Stimulated activated CD4-positive, alpha-beta T cell treated with anti-CD3 and anti-CD28 coated beads, Interleukin-15, amount 100 ng/mL, for 48 hours (primary cell): Measurements from ENCODE around the gene SNX18.

Experiments
- DNase-seq, 2 donors: peaks; one replicate each; pipeline ENCODE4 v3.0.0-alpha.2; 2020; ENCODE audit warnings: low read depth in 2 of 2

SNX18 gene

DNA sequence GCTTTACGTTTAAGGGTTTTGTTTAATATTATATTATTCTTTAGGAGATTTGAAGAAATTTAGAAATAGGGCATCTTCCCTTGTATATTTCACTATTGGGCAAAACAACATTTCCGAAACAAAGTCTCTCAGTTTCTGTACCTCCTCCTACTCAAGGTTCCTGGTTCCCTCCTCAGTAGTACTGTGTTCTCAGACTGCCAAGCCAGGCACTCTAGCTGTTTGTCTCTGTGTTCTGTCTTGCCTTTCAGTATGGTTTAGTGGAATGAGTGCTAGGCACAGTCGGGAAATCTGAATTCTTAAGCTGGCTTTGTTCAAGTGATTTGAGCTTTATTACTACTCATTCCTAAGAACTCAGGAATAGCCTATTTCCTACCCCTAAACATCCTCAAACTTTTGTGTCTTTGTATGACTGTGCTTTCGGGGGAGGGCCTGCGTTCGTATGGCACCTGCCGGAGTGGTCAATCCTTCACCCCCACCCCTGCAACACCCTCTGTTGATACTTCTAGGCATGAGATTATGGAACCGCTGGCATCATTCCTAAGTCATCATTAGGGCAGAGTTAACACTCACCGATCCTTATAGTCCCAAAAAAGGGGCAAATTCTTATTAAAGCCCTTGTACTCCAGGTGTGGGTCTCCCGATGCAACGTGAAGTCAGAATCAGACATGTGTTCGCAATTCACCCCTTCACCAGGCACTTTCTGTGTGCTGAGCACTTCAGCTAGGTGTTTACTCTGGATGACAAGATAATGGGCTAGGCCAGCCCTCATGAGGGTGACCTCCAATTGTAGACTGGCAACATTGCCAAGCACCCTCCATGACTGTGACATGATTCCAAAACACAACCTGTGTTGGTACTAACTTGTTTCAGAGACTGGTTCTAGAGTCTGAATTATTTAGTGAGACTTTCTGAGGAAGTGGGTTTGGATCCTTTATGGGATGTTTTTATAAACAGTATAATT is 24.5 kb downstream of the SNX18 start:
- DNase-seq, result no peak

DNA sequence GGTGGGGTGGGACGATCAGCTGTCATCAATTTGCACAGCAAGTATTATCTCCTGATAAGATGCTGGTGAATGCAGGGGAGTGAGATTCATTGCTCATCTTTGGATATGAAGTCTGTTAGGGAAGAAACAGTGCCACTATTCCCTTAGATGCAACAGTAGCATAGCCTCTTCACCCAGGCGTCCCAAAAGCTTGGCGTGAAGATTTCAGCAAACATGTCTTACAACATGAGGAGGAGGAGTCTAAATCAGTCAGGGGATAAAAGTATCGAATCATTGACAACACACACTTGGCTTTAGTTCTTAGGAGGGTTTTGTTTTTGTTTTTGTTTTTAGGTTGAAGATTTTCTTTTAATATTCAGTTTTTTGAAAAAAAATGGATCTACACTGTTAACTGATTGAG is 26.5 kb downstream of the SNX18 start:
- DNase-seq, result no peak

DNA sequence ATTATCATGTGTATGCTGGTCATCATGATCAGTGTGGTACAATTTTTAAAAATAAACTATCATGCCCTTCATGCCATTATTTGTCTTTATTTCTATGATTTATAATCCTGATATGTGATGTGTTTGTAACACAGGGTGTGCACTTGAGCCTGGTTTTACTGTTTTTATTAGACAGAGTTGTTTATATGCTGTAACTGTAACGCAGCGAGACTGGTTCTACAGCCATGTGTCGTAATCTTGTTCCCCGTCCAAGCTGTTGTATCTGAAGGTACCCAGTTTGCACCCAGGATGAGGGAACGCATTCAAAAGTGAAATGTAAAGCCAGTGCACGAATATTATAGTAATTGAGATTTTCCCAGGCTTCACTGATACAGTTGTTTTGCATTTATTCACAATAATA is 28.2 kb downstream of the SNX18 start:
- DNase-seq, result no peak

DNA sequence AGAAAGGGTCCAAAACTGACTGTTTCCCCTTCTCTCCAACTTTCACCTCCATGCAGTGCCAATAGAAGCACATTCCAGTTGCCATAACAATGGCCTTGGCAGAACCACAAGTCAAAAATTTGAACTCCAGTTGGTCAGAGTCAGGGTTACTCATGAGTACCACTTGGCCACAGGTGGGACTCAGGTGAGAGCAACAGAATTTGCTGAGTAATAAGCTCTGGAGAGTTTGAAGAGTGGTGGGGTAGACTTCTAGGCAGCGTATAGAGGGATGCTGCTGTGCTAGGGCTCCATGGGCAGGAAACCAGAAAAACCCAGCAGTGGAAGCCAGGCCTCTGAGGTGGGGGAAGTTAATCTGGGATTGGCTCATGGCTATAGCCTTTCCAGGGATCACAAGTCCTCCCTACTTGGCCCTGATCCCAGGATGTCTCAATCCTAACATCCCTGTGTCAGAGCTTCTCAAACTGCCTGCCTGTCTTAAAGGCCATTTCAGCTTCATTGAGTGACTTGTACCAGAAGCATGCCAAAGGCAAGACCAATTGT is 30.2 kb downstream of the SNX18 start:
- no peak for DNase-seq

DNA sequence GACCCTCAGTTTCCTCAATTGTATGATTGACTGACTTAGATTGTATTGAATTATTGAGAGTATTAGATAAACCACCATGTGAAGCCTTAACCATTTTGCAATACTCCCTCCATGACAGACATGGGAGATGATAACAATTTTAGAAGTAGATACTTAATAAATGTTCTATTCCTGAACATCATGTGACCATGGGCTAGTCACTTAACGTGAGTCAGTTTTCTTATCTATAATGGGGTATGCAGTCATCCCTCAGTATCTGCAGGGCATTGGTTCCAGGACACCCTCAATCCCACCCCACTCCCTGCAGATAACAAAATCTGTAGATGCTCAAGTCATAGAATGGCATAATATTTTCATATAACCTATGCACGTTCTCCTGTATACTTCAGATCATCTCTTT is 31.0 kb downstream of the SNX18 start:
- no peak for DNase-seq

DNA sequence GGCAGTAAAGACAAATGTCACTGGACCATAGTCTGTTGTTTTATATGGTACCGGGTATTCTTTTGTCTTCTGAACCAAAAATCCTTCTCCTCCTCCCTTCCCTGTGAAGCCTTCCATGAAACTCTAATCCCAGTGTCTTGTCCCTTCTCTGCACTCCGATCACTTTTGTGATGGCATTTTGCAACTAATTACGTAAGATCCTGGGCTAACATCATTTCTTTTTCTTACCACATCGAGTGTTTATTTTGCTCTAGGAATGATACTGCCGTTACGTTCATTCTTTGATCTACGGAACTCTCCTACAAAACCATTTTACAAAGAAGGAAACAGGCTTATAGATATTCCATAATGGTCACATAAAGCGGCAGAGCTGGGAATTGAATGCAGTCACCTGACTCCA is 33.7 kb downstream of the SNX18 start:
- DNase-seq, result no peak

DNA sequence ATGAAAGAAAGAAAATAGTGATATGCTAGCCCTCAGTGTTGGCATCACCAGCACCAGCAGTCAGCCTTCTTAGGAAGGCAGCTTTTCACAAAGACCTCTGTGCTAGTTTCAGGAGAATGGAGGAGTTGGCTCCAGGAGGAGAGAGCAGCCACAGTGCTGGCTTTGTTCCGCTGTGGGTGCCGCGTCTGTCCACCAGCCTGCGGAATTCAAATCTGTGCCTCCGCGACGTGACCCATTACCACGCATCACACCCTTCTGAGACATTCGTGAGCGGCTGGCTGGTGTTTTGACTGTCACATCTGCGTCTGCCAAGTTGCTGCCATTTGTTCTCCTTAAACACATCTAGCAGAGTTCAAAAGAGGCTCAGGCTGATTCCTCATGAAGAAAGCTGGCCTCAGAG is 34.4 kb downstream of the SNX18 start:
- DNase-seq, result no peak

DNA sequence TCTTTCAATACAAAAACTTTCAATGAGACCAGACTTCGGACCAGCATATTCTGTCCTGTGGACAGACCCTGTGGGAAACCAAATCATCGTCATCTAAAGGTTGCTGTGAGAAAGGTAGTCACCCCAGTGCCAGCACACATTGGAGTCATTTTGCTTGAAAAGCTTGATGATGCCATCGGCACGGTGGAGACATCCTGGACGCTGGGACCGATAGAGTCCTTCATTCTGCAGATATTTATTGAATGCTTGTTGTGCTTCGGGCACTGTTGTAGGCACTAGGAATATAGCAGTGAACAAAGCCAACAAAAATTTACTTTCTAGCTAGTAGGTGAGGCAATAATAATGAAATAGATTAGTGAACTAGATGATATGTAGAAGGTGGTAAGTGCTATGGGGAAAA is 34.9 kb downstream of the SNX18 start:
- DNase-seq, result no peak

DNA sequence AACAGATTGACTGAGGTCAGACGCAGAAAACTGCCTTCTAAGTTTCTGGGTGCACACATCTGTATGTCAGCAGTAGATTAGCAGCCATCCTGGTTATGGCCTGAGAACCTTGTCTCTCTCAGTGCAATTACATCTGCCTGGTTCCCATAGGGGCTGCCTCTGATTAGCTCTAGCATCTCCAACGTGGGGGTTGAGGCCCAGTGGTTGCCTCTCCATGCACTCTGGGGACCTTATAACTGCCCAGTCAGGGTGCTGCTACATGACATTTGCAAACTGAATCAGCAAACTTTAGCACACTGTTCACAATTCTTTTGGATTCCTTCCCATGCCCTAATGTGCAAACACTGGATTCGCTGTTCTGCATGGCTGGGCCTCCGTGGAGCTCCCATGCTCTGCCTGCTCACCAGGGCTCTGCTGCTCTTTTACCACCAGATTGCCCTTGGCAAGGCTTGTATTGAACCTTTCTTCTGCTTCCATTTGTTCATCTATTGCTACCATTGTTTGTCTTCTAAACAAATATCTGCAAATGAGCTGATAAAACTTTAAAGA is 36.2 kb downstream of the SNX18 start:
- no peak for DNase-seq

DNA sequence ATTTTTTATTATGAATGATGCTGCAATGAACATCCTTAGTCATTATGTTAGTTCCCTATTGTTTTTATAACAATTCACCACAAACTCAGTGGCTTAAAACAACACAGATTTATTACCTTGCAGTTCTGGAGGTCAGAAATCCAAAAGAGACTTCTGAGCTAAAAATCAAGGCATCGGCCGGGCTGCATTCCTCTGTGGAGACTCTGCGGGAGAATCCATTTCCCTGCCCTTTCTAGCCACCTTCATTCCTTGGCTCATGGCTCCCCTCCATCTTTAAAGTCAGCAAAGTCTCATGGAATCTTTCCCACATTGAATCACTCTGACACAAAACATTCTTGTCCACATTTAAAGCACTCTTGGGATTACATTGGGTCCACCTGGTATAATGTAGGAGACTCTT is 38.6 kb downstream of the SNX18 start:
- DNase-seq, result no peak

DNA sequence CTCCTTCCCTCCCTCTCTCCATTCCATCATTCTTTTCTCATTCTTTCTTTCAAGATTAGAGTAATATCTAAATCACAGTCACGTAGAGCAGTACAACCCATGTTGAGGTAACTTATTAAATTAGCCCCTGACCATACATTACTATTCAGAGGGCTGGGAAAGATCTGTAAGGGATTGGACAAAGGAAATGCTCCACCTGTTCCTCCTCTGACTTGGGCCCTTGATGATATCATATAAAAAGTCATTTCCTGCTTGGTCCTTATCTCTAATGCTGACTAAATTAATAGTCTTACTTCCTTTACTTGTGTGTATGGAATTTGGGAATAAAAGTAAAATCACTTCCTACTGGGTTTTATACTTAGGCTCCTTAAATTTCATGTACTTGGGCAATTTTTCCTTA is 40.8 kb downstream of the SNX18 start:
- DNase-seq, result no peak

DNA sequence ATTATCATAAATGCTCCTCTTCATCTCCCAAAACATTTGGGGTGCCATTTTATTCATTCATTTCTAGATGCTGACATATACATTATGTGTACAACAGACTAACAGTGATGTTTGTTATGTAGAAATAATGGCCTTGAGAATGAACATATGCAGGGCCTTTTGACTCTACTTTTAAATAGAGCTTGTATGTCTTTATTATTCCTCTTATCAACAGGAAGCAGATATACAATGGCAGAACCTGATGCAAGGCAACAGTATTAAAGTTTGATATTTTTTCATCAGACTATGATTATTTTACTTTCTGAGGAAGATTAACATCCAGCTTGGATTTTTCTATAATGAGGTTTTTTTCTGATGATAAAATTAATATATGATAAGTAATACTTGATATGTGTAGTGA is 44.1 kb downstream of the SNX18 start:
- DNase-seq, result no peak

DNA sequence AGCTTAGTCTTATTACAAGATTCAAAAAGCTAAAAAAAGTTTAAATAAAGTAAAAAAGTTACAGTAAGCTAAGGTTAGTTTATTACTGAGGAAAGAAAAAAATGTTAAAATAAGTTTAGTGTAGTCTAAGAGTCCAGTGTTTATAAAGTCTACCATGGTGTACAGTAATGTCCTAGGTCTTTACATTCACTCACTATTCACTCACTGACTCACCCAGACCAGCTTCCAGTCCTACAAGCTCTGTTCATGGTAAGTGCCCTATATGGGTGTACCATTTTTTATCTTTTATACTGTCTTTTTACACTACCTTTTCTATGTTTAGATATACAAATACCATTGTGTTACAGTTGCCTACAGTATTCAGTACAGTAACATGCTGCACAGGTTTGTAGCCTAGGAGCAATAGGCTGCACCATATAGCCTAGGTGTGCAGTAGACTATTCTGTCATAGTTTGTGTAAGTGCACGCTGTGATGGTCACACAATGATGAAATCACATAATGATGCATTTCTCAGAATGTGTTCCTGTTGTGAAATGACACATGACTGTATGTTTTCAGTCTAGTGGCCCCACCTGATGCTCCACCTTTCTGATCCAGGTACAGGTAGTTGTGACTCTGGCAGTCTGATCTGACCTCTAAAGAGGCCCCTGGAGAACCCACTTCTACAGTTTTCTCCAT is 45.7 kb downstream of the SNX18 start:
- no peak for DNase-seq

DNA sequence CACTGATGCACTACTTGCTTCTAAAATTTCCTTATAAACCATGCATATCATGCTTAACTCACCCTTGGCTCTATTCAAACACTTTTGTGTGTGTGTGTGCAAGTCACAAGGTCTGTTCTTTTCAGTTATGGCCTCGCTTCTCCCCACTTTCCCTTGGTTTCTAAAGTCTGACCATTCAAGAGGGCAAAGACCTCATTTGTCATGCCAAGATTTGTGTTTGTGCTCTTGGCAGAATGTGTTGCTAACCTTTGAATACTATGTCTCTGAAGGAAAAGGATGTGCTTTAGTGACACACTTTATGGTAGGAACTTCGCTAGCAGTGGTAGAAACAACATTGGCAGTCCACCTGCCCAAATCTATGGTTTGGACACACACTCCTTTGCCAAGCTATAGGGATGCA is 50.4 kb downstream of the SNX18 start:
- DNase-seq, result no peak

DNA sequence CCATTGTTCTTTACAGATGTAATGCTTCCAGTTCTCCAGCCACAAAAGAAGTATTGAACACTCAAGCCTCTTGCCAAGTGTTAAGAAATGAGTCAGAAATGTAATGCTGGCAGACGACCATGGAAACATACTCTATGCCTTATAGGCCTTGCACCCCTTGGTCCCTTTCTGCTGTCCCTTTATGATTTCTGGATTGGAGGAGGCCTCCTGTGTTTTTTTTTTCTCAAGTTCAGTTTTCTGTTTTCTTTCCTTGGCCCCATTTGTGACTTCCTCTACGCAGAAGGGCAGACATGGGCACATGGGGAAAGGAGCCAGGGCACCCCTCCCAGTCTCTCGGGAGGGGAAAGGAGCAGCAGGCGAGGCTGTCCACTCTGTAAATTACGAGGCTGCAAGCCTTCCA is 53.4 kb downstream of the SNX18 start:
- DNase-seq, result no peak

DNA sequence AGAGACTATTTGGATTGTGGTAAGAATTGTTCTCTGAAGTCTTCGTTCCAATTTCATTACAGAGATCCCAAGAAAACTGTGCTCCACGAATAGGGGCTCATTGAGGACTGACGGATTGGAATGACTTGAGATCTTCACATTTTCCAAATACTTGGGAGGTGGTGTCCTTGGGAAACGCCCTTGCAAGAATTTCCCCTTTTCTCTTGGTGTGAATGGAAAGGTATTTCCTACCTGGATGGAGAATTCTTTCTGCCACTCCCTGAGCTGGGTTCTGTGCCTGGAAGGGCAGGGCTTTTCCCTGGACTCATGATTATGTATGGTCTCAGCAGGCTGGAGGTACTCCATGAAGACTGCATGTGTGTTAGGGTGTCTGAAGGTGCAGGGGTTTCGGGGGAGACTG is 53.9 kb downstream of the SNX18 start:
- DNase-seq, result no peak

DNA sequence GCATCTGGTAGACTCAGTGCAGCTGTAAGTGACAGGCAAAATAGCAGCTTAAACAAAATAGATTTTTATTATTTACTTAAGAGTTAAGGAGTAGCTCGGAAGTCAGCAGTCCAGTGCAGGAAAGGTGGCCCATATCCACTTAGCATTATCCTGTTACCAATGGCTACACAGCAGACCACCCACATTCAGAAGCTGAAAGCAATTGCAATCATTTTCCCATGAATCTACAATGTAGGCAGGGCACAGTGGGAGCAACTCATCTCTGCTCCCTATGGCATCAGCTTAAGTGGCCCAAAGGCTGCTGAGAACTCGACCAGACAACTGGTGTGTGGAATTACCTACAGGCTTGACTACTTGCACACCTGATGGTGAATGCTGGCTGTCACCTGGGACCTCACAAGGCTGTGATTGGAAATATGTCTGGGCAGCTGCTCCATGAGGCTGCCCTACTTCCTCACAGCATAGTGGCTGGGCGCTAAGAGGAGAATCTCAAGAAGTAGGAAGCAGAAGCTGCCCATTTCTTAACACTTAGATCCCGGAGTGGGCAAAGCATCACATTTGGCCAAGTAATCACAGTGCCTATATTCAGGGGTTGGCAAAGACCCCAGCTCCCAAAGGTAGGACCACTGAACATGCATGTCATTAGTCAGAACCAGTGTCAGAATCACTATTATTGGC is 56.4 kb downstream of the SNX18 start:
- DNase-seq, result no peak

DNA sequence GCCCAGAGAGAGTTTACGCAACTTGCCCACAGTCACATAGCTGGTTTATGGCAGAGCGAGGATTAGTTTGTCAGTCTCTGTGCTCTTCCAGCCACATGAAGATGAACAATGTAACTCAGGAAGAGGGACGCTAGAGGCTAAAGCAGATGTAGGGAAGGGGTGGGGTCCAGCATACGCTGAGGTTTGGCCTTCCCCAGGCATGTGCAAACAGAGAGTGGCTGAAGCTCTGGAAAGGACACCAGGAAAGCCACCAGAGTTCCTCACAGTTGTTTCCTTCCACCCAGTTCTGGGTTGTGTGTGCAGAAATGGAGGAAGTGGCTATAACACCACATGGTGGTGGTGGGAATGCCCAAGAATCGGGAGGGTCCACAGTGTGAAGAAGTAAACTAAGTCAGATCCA is 60.0 kb downstream of the SNX18 start:
- DNase-seq, result no peak

DNA sequence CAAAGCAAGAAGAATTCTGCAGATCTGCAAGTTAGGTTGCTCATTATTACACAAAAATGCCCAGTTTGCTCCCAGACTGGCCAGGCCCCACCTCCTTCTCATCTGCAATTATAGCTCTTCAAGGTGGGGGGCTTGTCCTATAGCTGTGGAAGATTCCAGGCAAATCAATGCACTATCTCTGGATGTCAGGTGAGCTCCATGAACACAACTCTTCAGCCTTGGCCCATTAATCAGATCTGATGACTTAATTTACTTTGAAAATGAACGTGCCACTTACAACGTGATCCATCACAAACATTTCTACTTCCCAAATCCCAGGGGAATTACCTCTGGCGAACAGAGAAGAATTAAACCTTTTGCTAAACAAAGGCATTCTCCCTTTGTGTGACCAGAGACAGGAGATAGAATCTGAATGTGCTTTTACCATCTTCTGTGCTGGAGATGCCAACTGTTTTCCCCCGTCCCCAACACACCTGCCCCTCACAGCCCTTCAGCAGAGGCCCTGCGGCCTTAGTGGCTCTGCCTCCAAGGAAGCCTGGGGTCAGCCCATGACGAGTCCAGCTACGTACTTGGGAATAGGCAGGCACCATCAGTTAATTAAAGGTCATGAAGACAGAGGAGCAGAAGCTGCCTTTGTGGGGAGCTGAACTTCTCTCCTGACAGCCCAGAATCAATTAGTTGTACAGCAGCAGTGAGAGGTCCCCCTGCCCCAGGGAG is 60.5 kb downstream of the SNX18 start:
- no peak for DNase-seq

DNA sequence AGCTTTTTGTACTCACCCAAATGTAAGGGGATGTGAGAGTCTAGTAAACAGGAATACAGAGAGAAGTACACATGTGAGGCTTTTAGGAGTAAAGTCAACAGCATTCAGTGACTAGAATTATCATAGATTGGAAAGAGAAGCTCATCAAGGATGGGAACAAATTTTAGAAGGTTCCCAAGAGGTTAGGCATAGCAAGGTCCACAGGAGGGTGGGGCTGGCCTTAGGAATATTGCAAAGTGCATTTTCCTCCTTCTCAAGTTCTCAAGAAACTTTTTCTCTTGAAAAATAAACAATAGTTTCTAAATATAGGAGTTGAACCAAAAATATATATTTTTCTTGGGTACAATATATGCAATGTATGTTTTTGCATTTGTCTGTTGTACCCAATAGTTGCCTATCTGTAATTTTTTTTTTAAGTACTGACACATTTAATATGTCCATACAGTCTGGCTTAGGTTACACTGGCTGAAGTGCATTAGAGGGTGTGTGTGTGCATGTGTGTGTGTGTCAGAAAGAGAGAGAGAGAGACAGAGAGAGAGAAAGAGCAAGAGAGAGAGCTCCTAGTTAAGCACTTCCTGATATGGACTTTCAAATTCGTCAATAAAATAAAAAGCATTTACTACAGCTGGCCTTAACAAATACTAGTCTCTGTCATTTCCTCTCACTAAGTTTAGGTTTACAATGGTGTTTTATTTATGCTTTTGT is 62.2 kb downstream of the SNX18 start:
- DNase-seq, result no peak
